Lung (tissue), 12 donors: Measurements from ENCODE around the gene TPI1. TPM values are rescaled to one million over a fixed set of nuclear protein-coding genes. Genes with fewer than 3 reads are reported as not detected.

Experiments
- ATAC-seq: fragments of 200-7000 bp; cut with Tn5 transposase; one replicate; pipeline ENCODE4 v1.9.1; 2020; ENCODE audit warnings: moderate number of reproducible peaks; ENCODE audit not compliant: insufficient read depth, low FRiP score
- DNase-seq, 3 donors: peaks; one replicate each; pipeline ENCODE4 v3.0.0-alpha.2; 2013 to 2017
- H3K27ac ChIP-seq, 2 donors: one replicate each; pipeline ENCODE4 v1.5.1; 2013; ENCODE audit warnings: mild to moderate bottlenecking in 2 of 2, moderate library complexity in 2 of 2, control low read depth in 1 of 2, inconsistent platforms in 1 of 2, low read depth in 1 of 2, low read length in 1 of 2
- H3K27me3 ChIP-seq, 3 donors: one replicate each; pipeline ENCODE4 v1.5.1; 2013; ENCODE audit warnings: low read length in 2 of 3; ENCODE audit not compliant: control insufficient read depth in 3 of 3, insufficient read depth in 3 of 3
- H3K36me3 ChIP-seq, 4 donors: one replicate each; pipeline ENCODE4 v1.5.1; 2013; ENCODE audit warnings: low read length in 4 of 4, mild to moderate bottlenecking in 1 of 4, moderate library complexity in 1 of 4; ENCODE audit not compliant: control insufficient read depth in 4 of 4, insufficient read depth in 4 of 4
- H3K4me1 ChIP-seq, 5 donors: one replicate each; pipeline ENCODE4 v1.5.1; 2013; ENCODE audit warnings: low read length in 5 of 5, mild to moderate bottlenecking in 2 of 5, moderate library complexity in 1 of 5; ENCODE audit not compliant: control insufficient read depth in 5 of 5, insufficient read depth in 5 of 5
- H3K4me3 ChIP-seq: one replicate; pipeline ENCODE4 v1.5.1; 2013; ENCODE audit warnings: mild to moderate bottlenecking, control low read depth, moderate library complexity
- H3K9ac ChIP-seq, 2 donors: one replicate each; pipeline ENCODE4 v1.5.1; 2013; ENCODE audit warnings: low read length in 2 of 2, control low read depth in 1 of 2; ENCODE audit not compliant: insufficient read depth in 1 of 2
- H3K9me3 ChIP-seq, 4 donors: one replicate each; pipeline ENCODE4 v1.5.1; 2013; ENCODE audit warnings: low read length in 3 of 4, mild to moderate bottlenecking in 1 of 4, moderate library complexity in 1 of 4; ENCODE audit not compliant: control insufficient read depth in 4 of 4, insufficient read depth in 3 of 4
- CTCF ChIP-seq: IDR thresholded peaks from 2 replicates; pipeline ENCODE4 v1.5.1; 2012; ENCODE audit warnings: mild to moderate bottlenecking; ENCODE audit errors: control extremely low read depth, extremely low read depth
- WGBS, 2 donors: extraction: QIAGEN DNeasy Blood & Tissue Kit; methylation state at CpG; one replicate each; pipeline ENCODE4 v1.1.7; 2013; 5-methylcytosine and 5-hydroxymethylcytosine counted together
- polyA plus RNA-seq, 2 donors: library from polyadenylated mRNA; stranded (reverse); fragments of 200-250 nt; gene quantifications; one replicate each; pipeline ENCODE4 v1.2.1, GENCODE V29; 2013
- total RNA-seq, 2 donors: library from RNA; depleted of rRNA in 1 of 2; stranded (reverse); fragments of >200 nt in 1 of 2; gene quantifications; one replicate each; pipeline ENCODE4 v1.2.1, GENCODE V29; 2014 to 2021
- donor health status: control.
- donor health status: control.
- donor health status: Bipolar disorder and iron deficiency.
- donor health status: healthy.
- donor health status: DM: yes; HTN: yes; CAD: no.

The TPI1 gene
- total and polyA plus RNA-seq, 4 donors, result 256 to 1,097 (median 435) TPM

- Histone ChIP-seq H3K4me1 (peaks cover 0 to 22% (median 9%) of the 10 kb centered on the region in 5 donors), H3K27ac (peak within 1 kb of the TSS in 1 of 2 donors; percentile 57), H3K9ac (peak within 1 kb of the TSS in 1 of 2 donors; percentile 26), H3K4me3 (peak within 1 kb of the TSS; percentile 29), H3K9me3 (peaks cover 0 to 4% (median 0%) of the 10 kb centered on the region in 4 donors), H3K36me3 (peaks cover 0 to 22% (median 4%) of the 10 kb centered on the region in 4 donors), H3K27me3 (peaks cover 0 to 12% (median 3%) of the 10 kb centered on the region in 3 donors)
- no peak for ATAC-seq
- peak; percentile 84 to 89 (median 85) for DNase-seq
- 2 to 3% methylated on average over 25 to 28 of the region's 28 CpGs for WGBS, 2 donors
- no peak for TF ChIP-seq CTCF
These were observed 45.5 kb upstream of the TPI1 start, which contains the start of gene GPR162 for GRCh38 chr12:6821591-6822425. Gene GPR162, plus strand, starts transcription at chr12:6821821. Its CDS starts 2,078 bp downstream, at chr12:6823899.

DNA sequence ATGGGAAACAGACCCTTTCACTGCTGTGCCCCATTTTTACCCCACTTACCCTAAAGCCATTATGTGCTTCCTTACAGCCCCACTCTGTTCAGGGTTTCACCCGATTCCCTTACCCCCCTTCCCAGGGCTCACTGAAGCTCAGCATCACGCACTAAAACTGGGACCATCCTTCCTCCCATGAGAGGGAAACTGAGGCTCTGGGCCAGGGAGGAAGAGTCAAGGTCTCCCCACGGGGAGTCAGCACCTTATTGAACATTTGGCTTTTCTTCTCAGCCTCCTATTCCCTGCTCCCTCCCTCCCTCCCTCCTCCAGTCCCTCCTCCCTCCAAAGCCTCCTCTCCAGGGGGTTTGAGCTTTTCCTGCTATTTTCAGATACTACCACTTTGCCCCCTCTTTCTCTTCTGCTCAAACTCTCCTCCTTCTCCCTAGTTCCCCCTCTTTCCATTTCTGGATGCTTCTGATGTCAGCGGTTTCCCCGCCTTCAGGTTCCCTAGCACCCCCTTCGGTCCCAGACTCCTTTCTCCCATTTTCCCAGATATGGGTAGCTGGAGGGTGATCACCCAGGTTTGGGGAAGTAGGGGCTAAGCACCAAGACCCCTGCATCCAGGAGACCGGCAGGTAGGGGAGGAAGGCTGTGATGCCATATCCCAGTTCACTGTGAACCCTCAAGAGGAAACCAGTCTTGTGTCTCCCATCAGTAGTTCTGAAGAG, 44.8 kb upstream of the TPI1 start:
- peaks cover 0 to 15% (median 3%) of the 10 kb centered on the region in 4 donors for H3K36me3 ChIP-seq
- no peak overlapping the region for H3K9ac ChIP-seq
- no peak overlapping the region for H3K4me3 ChIP-seq
- TF ChIP-seq CTCF, result no peak
- H3K27ac ChIP-seq, result no peak overlapping the region
- H3K4me1 ChIP-seq, result peaks cover 0 to 30% (median 9%) of the 10 kb centered on the region in 5 donors
- peaks cover 0 to 12% (median 3%) of the 10 kb centered on the region in 3 donors for H3K27me3 ChIP-seq
- DNase-seq (no peak), ATAC-seq (no peak)
- 69 to 91% methylated on average over 7 of the region's 7 CpGs for WGBS, 2 donors
- peaks cover 0 to 3% (median 0%) of the 10 kb centered on the region in 4 donors for H3K9me3 ChIP-seq

DNA sequence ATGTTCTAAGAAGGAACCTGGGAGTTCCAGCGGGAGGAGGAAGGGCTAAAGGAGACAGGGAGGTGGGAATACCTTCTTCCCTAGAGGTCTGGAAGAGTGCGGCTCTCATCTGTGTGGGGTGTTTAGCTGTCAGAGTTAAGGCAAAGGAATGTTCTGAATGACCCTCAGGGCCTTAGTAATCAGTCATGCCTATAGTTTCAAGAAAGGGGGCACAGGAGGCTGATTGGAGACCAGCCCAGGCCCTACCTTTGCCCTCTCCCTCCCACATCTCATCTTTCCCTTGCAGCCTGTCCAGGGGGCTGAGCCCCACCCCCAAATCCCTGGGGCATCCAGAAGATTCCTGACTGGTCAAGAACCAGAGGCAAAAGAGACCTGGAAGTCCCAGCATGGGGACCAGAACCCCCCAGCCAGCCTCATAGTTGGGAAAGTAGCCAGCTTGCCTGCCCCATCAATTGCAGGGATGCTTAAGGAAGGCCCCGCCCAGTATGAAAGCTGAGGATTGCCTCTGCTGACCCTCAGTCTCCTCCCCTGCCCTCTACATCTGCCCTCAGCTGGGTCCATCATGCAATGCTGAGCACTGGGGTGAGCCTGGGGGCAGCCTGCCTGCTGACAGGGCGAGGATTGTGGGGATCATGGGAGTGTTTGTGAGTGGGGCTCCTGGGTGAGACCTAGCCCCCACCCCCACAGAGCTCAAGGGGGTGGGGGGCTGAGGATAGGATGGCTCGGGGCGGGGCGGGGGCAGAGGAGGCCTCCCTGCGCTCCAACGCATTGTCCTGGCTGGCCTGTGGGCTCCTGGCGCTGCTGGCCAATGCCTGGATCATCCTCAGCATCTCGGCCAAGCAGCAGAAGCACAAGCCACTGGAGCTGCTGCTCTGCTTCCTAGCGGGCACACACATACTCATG, 43.9 kb upstream of the TPI1 start:
- ATAC-seq (no peak), DNase-seq (no peak)
- WGBS, 2 donors, result 80 to 83% methylated on average over 10 to 12 of the region's 12 CpGs
- peaks cover 0 to 10% (median 0%) of the 10 kb centered on the region in 4 donors for H3K36me3 ChIP-seq
- no peak overlapping the region for H3K4me3 ChIP-seq
- no peak for TF ChIP-seq CTCF
- H3K9me3 ChIP-seq, result no peaks in the 10 kb centered on the region
- H3K9ac ChIP-seq, result no peak overlapping the region
- peaks cover 0 to 31% (median 8%) of the 10 kb centered on the region in 5 donors for H3K4me1 ChIP-seq
- H3K27ac ChIP-seq, result no peak overlapping the region
- H3K27me3 ChIP-seq, result peaks cover 0 to 12% (median 3%) of the 10 kb centered on the region in 3 donors
